Daoy (cell line): ENCODE data around the gene ACOT13. TPM values are rescaled to one million over a fixed set of nuclear protein-coding genes. Genes with fewer than 3 reads are reported as not detected.
"Not testable (repeated sequence)": the region's sequence is repeated elsewhere in the genome, so short reads cannot be mapped to it uniquely, and the experiment has no call there.

Experiments
- DNase-seq: peaks from one replicate; pipeline ENCODE4 v3.0.0-alpha.2; 2015; ENCODE audit warnings: low read depth
- total RNA-seq: library from RNA; depleted of rRNA; stranded (reverse); fragments of >200 nt; shearing (Covaris generic); gene quantifications from 2 replicates; pipeline ENCODE4 v1.2.3, GENCODE V29; 2014

ACOT13 gene
- total RNA-seq, 1 experiment from 2014 or later = 9.7 TPM

GRCh38 chr6:24661759-24662158 is 5.1 kb upstream of the ACOT13 start:
- DNase-seq = not testable (repeated sequence)

GRCh38 chr6:24662236-24662635 is 4.6 kb upstream of the ACOT13 start:
- DNase-seq = no peak

GRCh38 chr6:24663189-24663588 is 3.7 kb upstream of the ACOT13 start:
- no peak for DNase-seq

GRCh38 chr6:24664046-24664987 is 2.6 kb upstream of the ACOT13 start:
- no peak for DNase-seq

- peak; percentile 50 for DNase-seq
Measured at GRCh38 chr6:24666097-24666640, 708 bp upstream of the ACOT13 start.

GRCh38 chr6:24667378-24667803 is 514 bp downstream of the ACOT13 start:
- no peak for DNase-seq

- not testable (repeated sequence) for DNase-seq
Measured at GRCh38 chr6:24668066-24668996, 1.5 kb downstream of the ACOT13 start.

- DNase-seq = no peak
Measured at GRCh38 chr6:24668997-24669361, 2.1 kb downstream of the ACOT13 start.

- not testable (repeated sequence) for DNase-seq
Measured at GRCh38 chr6:24670492-24670891, 3.6 kb downstream of the ACOT13 start.

- not testable (repeated sequence) for DNase-seq
Measured at GRCh38 chr6:24671077-24671476, 4.2 kb downstream of the ACOT13 start.

- DNase-seq = no peak
Measured at GRCh38 chr6:24672620-24673182, 5.8 kb downstream of the ACOT13 start.

- DNase-seq = no peak
Measured at GRCh38 chr6:24673625-24674024, 6.7 kb downstream of the ACOT13 start.

- not testable (repeated sequence) for DNase-seq
Measured at GRCh38 chr6:24678792-24679352, 12.0 kb downstream of the ACOT13 start.

- no peak for DNase-seq
Measured at GRCh38 chr6:24680582-24680981, 13.7 kb downstream of the ACOT13 start.

GRCh38 chr6:24683297-24684296 is 16.7 kb downstream of the ACOT13 start:
- no peak for DNase-seq

- DNase-seq = no peak
Measured at GRCh38 chr6:24686408-24686807, 19.5 kb downstream of the ACOT13 start.

GRCh38 chr6:24686946-24687345 is 20.1 kb downstream of the ACOT13 start:
- DNase-seq = no peak

GRCh38 chr6:24689964-24690363 is 23.1 kb downstream of the ACOT13 start:
- DNase-seq = no peak

GRCh38 chr6:24690593-24690992 is 23.7 kb downstream of the ACOT13 start:
- no peak for DNase-seq

- DNase-seq = no peak
Measured at GRCh38 chr6:24691550-24691949, 24.7 kb downstream of the ACOT13 start.
